Muscle of leg (tissue), 11 donors: ENCODE results near the gene SLC35G6. TPM values are rescaled to one million over a fixed set of nuclear protein-coding genes. Genes with fewer than 3 reads are reported as not detected.

Source experiments
- DNase-seq: peaks from one replicate; pipeline ENCODE4 v3.0.0; 2013
- H3K27ac ChIP-seq: one replicate; pipeline ENCODE4 v1.5.1; 2013; ENCODE audit warnings: mild to moderate bottlenecking, low read length, control low read depth
- H3K27me3 ChIP-seq: one replicate; pipeline ENCODE4 v1.6.1; 2013; ENCODE audit warnings: low read length; ENCODE audit not compliant: control insufficient read depth, insufficient read depth
- H3K36me3 ChIP-seq: one replicate; pipeline ENCODE4 v1.6.1; 2013; ENCODE audit warnings: low read length; ENCODE audit not compliant: control insufficient read depth, insufficient read depth
- H3K4me1 ChIP-seq: one replicate; pipeline ENCODE4 v1.6.1; 2013; ENCODE audit warnings: low read length; ENCODE audit not compliant: control insufficient read depth, insufficient read depth
- H3K4me3 ChIP-seq: one replicate; pipeline ENCODE4 v1.5.1; 2013; ENCODE audit warnings: low read length, control low read depth
- H3K9me3 ChIP-seq: replicated peaks from 2 replicates; pipeline ENCODE4 v1.6.1; 2013; ENCODE audit warnings: low read depth, low read length; ENCODE audit not compliant: control insufficient read depth
- WGBS: methylation state at CpG from one replicate; pipeline ENCODE4 v1.1.5; 2013; ENCODE audit warnings: missing lambda C conversion rate; ENCODE audit not compliant: insufficient coverage; 5-methylcytosine and 5-hydroxymethylcytosine counted together
- polyA plus RNA-seq, 8 donors: library from polyadenylated mRNA; unstranded; fragments of 120-200 nt; gene quantifications; one replicate each; pipeline versions ENCODE4 v1.2.1 to v1.2.3, GENCODE V29; 2013; ENCODE audit warnings: inconsistent platforms in 1 of 8, low replicate concordance in 1 of 8; ENCODE audit not compliant: insufficient read length in 8 of 8, insufficient read depth in 1 of 8
- total RNA-seq: library from RNA; stranded (reverse); fragments of 120-200 nt; gene quantifications from one replicate; pipeline ENCODE4 v1.2.4, GENCODE V29; 2013

Gene SLC35G6
- total and polyA plus RNA-seq, 9 donors, result 0.09 to 0.27 (median 0.18) TPM; not detected in 3

DNA sequence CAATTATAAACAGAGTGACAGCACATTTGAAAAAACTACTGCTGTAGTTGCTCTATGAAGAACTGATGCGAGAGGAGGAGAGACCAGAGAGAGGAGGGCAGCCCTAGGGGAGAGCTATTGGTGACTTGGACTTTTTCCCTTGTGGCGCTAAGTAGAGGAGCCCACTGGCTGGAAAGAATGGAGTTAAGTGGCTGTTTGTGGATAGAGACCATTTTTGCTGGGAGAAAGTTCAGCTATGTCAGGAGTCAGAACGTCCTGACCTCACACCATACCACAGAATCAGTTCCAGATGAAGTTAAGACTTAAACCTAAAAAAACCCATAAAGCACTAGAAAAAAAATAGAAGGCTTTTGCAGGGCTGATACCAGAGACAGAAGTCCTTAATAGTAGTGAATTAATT, 4.9 kb downstream of the SLC35G6 start:
- 30% methylated on average over 1 of the region's 3 CpGs for WGBS
- peak overlapping the region; percentile 21 for H3K27ac ChIP-seq
- peaks cover 42% of the 10 kb centered on the region for H3K4me1 ChIP-seq
- peak; percentile 43 for DNase-seq
- no peaks in the 10 kb centered on the region for H3K27me3 ChIP-seq
- H3K9me3 ChIP-seq, result no peaks in the 10 kb centered on the region
- peaks cover 4% of the 10 kb centered on the region for H3K36me3 ChIP-seq
- no peak overlapping the region for H3K4me3 ChIP-seq

DNA sequence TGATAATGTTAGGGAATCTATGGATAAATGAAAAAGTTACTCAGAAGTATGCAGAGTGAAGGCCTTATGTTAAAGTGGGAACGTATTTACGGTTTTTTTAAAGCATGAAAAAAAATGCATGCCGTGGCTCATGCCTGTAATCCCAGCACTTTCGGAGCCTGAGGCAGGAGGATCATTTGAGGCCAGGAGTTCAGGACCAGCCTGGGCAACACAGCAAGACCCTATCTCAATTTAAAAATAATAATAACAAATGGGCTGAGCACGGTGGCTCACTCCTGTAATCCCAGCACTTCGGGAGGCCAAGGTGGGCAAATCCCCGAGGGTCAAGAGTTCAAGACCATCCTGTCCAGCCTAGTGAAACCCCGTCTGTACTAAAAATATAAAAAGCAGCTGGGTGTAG, 8.9 kb downstream of the SLC35G6 start:
- Histone ChIP-seq H3K27ac (no peak overlapping the region), H3K36me3 (peaks cover 8% of the 10 kb centered on the region), H3K9me3 (no peaks in the 10 kb centered on the region), H3K4me1 (peaks cover 16% of the 10 kb centered on the region), H3K27me3 (no peaks in the 10 kb centered on the region), H3K4me3 (no peak overlapping the region)
- no peak for DNase-seq
- WGBS, result 56% methylated on average over 5 of the region's 8 CpGs

DNA sequence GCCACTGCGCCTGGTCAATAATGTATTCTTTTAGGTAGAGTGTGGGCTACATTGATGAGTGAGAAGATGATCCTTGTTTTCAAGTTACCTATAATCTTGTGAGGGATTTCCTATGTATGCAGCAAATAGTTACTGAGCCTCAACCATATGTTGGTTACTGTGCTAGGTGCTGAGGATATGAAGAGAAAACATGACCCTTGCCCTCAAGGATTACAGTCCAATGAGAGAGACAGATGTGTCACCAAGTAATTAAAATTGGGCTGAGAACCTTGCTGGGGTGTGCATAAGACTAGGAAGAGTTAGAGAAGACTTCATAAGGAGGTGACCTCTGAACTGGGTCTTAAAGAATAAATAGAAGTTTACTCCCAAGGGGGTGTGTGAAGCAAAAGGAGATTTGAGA, 10.3 kb downstream of the SLC35G6 start:
- Histone ChIP-seq H3K36me3 (peaks cover 21% of the 10 kb centered on the region), H3K4me1 (peaks cover 6% of the 10 kb centered on the region), H3K9me3 (no peaks in the 10 kb centered on the region), H3K27ac (no peak overlapping the region), H3K4me3 (no peak overlapping the region), H3K27me3 (no peaks in the 10 kb centered on the region)
- DNase-seq, result no peak
- WGBS, result 100% methylated on average over 1 of the region's 1 CpG

DNA sequence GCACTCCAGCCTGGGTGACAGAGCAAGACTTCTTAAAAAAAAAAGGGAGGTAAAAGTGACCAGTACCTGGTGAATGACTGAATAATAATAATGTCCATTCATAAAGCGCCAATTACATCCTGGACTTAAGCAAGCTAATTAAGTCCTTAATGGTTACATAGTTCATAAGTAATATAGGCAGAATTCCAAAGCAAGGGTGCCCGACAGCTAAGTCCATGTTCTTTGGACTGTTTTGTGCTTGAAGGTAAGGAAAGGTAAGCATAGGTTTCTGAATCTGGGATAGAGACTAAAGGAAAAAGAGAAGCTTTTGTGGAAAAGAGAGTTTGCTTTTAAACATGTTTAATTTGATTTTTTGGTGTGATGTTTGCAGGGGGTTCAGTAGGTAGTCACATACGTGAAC, 12.7 kb downstream of the SLC35G6 start:
- H3K9me3 ChIP-seq, result no peaks in the 10 kb centered on the region
- WGBS, result 78% methylated on average over 2 of the region's 3 CpGs
- no peaks in the 10 kb centered on the region for H3K4me1 ChIP-seq
- no peaks in the 10 kb centered on the region for H3K27me3 ChIP-seq
- no peak overlapping the region for H3K4me3 ChIP-seq
- peaks cover 41% of the 10 kb centered on the region for H3K36me3 ChIP-seq
- DNase-seq, result no peak
- no peak overlapping the region for H3K27ac ChIP-seq

DNA sequence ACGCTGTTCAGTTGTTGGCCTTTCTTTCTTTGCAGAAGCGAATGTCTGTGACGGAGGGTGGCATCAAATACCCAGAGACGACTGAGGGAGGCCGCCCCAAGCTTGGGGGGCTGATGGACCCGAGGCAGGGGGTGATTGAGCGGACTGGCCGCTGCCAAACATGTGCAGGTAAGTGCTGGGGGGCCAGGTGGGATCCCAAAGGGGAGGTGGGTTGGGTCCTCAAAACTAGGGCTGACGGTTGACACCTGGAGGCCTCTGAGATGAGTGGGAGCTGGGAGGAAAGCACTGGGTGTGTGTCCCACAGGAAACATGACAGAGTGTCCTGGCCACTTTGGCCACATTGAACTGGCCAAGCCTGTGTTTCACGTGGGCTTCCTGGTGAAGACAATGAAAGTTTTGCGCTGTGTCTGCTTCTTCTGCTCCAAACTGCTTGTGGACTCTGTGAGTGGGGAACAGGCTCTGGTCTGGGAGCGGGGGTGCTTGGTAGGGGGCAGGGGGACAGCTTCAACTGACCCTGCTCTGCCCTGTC, 14.7 kb downstream of the SLC35G6 start:
- Histone ChIP-seq H3K27me3 (no peaks in the 10 kb centered on the region), H3K9me3 (no peaks in the 10 kb centered on the region), H3K4me1 (no peaks in the 10 kb centered on the region), H3K36me3 (peaks cover 56% of the 10 kb centered on the region), H3K4me3 (no peak overlapping the region), H3K27ac (no peak overlapping the region)
- no peak for DNase-seq
- WGBS, result 85% methylated on average over 7 of the region's 12 CpGs

DNA sequence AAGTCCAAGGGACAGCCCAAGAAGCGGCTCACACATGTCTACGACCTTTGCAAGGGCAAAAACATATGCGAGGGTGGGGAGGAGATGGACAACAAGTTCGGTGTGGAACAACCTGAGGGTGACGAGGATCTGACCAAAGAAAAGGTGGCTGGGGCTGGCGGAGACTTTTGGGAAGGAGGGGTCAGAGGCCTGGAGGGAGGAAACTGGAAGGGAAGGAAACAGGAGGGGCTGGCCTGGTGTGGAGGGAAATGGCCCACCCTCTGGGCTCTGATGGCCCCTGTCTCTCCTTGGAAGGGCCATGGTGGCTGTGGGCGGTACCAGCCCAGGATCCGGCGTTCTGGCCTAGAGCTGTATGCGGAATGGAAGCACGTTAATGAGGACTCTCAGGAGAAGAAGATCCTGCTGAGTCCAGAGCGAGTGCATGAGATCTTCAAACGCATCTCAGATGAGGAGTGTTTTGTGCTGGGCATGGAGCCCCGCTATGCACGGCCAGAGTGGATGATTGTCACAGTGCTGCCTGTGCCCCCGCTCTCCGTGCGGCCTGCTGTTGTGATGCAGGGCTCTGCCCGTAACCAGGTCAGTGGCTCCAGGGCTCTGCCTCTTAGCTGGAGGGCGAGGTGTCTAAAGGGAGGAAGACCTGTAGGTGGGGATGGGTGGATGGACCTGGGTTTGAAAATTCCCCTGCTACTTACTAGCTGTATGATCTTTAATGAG, 15.4 kb downstream of the SLC35G6 start:
- H3K4me3 ChIP-seq, result no peak overlapping the region
- H3K27ac ChIP-seq, result peak overlapping the region; percentile 3
- peaks cover 62% of the 10 kb centered on the region for H3K36me3 ChIP-seq
- H3K9me3 ChIP-seq, result no peaks in the 10 kb centered on the region
- 89% methylated on average over 19 of the region's 20 CpGs for WGBS
- no peak for DNase-seq
- no peaks in the 10 kb centered on the region for H3K4me1 ChIP-seq
- H3K27me3 ChIP-seq, result no peaks in the 10 kb centered on the region

DNA sequence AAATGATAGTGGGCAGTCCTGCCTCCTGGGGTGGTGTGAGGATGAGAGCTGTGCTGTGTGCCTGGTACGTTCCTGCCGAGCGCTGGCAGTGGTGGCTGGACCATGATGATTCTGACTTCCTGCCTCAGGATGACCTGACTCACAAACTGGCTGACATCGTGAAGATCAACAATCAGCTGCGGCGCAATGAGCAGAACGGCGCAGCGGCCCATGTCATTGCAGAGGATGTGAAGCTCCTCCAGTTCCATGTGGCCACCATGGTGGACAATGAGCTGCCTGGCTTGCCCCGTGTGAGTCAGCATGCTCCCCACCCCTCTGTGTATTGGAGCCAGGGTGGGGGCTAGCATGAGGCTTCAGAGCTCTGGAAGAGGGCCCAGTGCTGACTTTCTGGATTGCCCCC, 16.0 kb downstream of the SLC35G6 start:
- Histone ChIP-seq H3K27me3 (no peaks in the 10 kb centered on the region), H3K4me1 (no peaks in the 10 kb centered on the region), H3K36me3 (peaks cover 68% of the 10 kb centered on the region), H3K4me3 (no peak overlapping the region), H3K9me3 (no peaks in the 10 kb centered on the region), H3K27ac (peak overlapping the region; percentile 3)
- DNase-seq, result no peak
- 83% methylated on average over 10 of the region's 10 CpGs for WGBS

DNA sequence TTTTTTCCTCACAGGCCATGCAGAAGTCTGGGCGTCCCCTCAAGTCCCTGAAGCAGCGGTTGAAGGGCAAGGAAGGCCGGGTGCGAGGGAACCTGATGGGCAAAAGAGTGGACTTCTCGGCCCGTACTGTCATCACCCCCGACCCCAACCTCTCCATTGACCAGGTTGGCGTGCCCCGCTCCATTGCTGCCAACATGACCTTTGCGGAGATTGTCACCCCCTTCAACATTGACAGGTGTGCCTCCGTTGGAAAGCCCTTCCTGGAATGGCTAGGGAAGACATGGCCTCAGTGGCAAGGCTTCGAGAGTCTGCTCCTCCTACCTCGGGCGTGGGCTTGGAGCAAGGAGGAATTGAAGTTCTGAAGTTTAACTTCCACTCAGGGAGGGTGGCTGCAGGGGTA, 16.4 kb downstream of the SLC35G6 start:
- 94% methylated on average over 6 of the region's 14 CpGs for WGBS
- H3K4me3 ChIP-seq, result no peak overlapping the region
- no peaks in the 10 kb centered on the region for H3K9me3 ChIP-seq
- peaks cover 71% of the 10 kb centered on the region for H3K36me3 ChIP-seq
- H3K4me1 ChIP-seq, result no peaks in the 10 kb centered on the region
- no peaks in the 10 kb centered on the region for H3K27me3 ChIP-seq
- no peak for DNase-seq
- no peak overlapping the region for H3K27ac ChIP-seq

DNA sequence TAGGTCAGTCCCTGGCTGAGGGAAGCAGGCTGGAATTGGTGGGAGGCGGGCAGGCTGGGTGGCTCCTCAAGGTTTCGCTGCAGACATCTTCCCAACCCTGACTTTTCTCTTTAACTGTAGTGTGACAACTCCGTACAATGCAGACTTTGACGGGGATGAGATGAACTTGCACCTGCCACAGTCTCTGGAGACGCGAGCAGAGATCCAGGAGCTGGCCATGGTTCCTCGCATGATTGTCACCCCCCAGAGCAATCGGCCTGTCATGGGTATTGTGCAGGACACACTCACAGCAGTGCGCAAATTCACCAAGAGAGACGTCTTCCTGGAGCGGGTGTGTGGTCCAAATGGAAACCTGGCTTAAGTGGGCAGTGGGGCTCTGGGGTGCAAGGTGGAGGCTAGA, 17.9 kb downstream of the SLC35G6 start:
- no peak overlapping the region for H3K27ac ChIP-seq
- DNase-seq, result no peak
- no peaks in the 10 kb centered on the region for H3K9me3 ChIP-seq
- no peaks in the 10 kb centered on the region for H3K27me3 ChIP-seq
- no peak overlapping the region for H3K4me3 ChIP-seq
- H3K4me1 ChIP-seq, result no peaks in the 10 kb centered on the region
- H3K36me3 ChIP-seq, result peaks cover 83% of the 10 kb centered on the region
- WGBS, result 79% methylated on average over 10 of the region's 11 CpGs

DNA sequence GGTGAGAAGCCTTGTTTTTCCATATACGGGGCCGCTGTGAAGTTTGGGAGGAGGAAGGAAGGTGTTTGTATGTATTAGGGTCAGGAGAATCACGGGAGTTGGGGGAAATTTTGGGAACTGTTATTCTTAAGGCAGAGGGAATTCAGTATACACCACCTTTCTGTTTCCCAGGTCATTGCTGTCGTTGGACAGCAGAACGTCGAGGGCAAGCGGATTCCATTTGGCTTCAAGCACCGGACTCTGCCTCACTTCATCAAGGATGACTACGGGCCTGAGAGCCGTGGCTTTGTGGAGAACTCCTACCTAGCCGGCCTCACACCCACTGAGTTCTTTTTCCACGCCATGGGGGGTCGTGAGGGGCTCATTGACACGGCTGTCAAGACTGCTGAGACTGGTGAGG, 20.5 kb downstream of the SLC35G6 start:
- H3K4me1 ChIP-seq, result no peaks in the 10 kb centered on the region
- no peaks in the 10 kb centered on the region for H3K27me3 ChIP-seq
- no peak overlapping the region for H3K4me3 ChIP-seq
- no peak for DNase-seq
- H3K27ac ChIP-seq, result no peak overlapping the region
- 84% methylated on average over 11 of the region's 14 CpGs for WGBS
- no peaks in the 10 kb centered on the region for H3K9me3 ChIP-seq
- peaks cover 75% of the 10 kb centered on the region for H3K36me3 ChIP-seq
